CD4-positive, alpha-beta memory T cell (primary cell): ENCODE data around the gene ERCC6L. TPM values are rescaled to one million over a fixed set of nuclear protein-coding genes. Genes with fewer than 3 reads are reported as not detected.

Experiments
- CTCF ChIA-PET: fragments of 350-600 bp; sonication (Branson Sonifier 250); formaldehyde crosslinking; loops from one replicate; lab custom pipeline; 2021; ENCODE audit warnings: inconsistent platforms; ENCODE audit not compliant: partially characterized antibody; lab: Charles Lee
- POLR2A ChIA-PET: fragments of 350-600 bp; sonication (Branson Sonifier 250); formaldehyde crosslinking; loops from one replicate; lab custom pipeline; 2021; ENCODE audit not compliant: partially characterized antibody; lab: Charles Lee
- DNase-seq, 5 donors: peaks; one replicate each; pipeline versions ENCODE4 v3.0.0 to v3.0.0-alpha.2; 2020 to 2022; ENCODE audit warnings: mixed read lengths in 1 of 5
- H3K27ac ChIP-seq: one replicate; pipeline ENCODE4 v1.7.0; 2013; ENCODE audit warnings: low read depth, low read length
- H3K27me3 ChIP-seq: 2 replicates; pipeline ENCODE4 v1.7.0; 2013; ENCODE audit warnings: mild to moderate bottlenecking, low read length, moderate library complexity; ENCODE audit not compliant: insufficient read depth
- H3K36me3 ChIP-seq: 2 replicates; pipeline ENCODE4 v1.7.0; 2013; ENCODE audit warnings: mild to moderate bottlenecking, low read length, moderate library complexity; ENCODE audit not compliant: insufficient read depth
- H3K4me1 ChIP-seq: 2 replicates; pipeline ENCODE4 v1.7.0; 2013; ENCODE audit warnings: mild to moderate bottlenecking, low read length, moderate library complexity; ENCODE audit not compliant: insufficient read depth
- H3K4me3 ChIP-seq, 2 donors: one replicate each; pipeline ENCODE4 v1.7.0; 2013; ENCODE audit warnings: low read length in 2 of 2, mild to moderate bottlenecking in 1 of 2
- H3K9me3 ChIP-seq, 2 donors: one replicate each; pipeline ENCODE4 v1.7.0; 2013; ENCODE audit warnings: low read length in 2 of 2, control low read depth in 1 of 2; ENCODE audit not compliant: control insufficient read depth in 1 of 2
- H3K27ac Mint-ChIP-seq, 7 donors: one replicate each; pipeline ENCODE4 v1.8.0; 2020 to 2021; ENCODE audit warnings: mixed read lengths in 7 of 7, mild to moderate bottlenecking in 6 of 7, inconsistent platforms in 3 of 7, moderate library complexity in 3 of 7
- H3K27me3 Mint-ChIP-seq, 2 donors: one replicate each; pipeline ENCODE4 v1.8.0; 2020 to 2021; ENCODE audit warnings: mixed read lengths in 2 of 2
- H3K36me3 Mint-ChIP-seq, 2 donors: one replicate each; pipeline ENCODE4 v1.8.0; 2020 to 2021; ENCODE audit warnings: mixed read lengths in 2 of 2, inconsistent platforms in 1 of 2, mild to moderate bottlenecking in 1 of 2
- H3K4me1 Mint-ChIP-seq, 4 donors: one replicate each; pipeline ENCODE4 v1.8.0; 2020 to 2021; ENCODE audit warnings: mixed read lengths in 4 of 4, mild to moderate bottlenecking in 1 of 4
- H3K4me3 Mint-ChIP-seq, 8 donors: one replicate each; pipeline ENCODE4 v1.8.0; 2020 to 2021; ENCODE audit warnings: mixed read lengths in 8 of 8, mild to moderate bottlenecking in 7 of 8, moderate library complexity in 6 of 8, inconsistent platforms in 3 of 8
- H3K9me3 Mint-ChIP-seq, 8 donors: one replicate each; pipeline ENCODE4 v1.8.0; 2020 to 2021; ENCODE audit warnings: mixed read lengths in 8 of 8, mild to moderate bottlenecking in 5 of 8, inconsistent platforms in 3 of 8, moderate library complexity in 1 of 8
- intact Hi-C: fragments of 100-400 bp; cut with micrococcal nuclease; formaldehyde crosslinking; loops from one replicate; pipeline ENCODE4 v1.15.1; 2023
- polyA plus RNA-seq, 2 donors: library from polyadenylated mRNA; unstranded; fragments of 300-500 nt; fragmentation: Illumina TruSeq; gene quantifications; one replicate each; pipeline ENCODE4 v1.2.3, GENCODE V29; 2021
- total RNA-seq, 2 experiments: library from RNA; stranded (reverse); gene quantifications; one replicate each; pipeline ENCODE4 v1.2.3, GENCODE V29; 2021

ERCC6L gene
- total and polyA plus RNA-seq, 4 experiments from 2014 or later = 0.15 to 0.30 (median 0.26) TPM

DNA sequence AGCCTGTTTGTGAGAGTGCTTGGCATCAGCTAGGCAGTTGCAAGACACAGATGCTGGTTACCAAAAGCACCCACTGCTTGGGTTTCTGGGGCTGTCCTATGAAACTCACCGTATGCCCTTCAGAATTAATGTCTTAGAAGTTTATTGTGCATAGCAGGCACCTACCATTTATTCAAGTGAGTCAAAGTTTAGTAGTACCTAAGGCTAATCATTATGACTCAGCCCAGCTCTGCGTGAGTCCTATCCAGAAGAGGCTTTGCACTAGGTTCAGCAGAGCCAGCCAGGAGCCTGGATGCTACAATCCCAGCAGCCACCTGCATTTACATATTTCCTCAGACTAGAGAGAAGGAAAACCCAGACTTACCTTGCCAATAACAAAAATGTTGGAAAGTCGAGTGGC is 34.0 kb upstream of the ERCC6L start:
- H3K27ac ChIP-seq = peak overlapping the region; percentile 26
- H3K9me3 ChIP-seq = no peaks in the 10 kb centered on the region
- H3K27ac Mint-ChIP-seq = peak overlapping the region; percentile 18 to 93 (median 68)
- no peak overlapping the region for H3K4me3 ChIP-seq
- peaks cover 55 to 72% of the 10 kb centered on the region in 2 donors for H3K36me3 Mint-ChIP-seq
- DNase-seq = no peak
- H3K4me1 ChIP-seq = peaks cover 44% of the 10 kb centered on the region
- intact Hi-C loops = loop anchor here (10.0 kb wide), 1 partner anchor 148 kb away; no protein-coding TSS in a partner anchor
- H3K27me3 ChIP-seq = no peaks in the 10 kb centered on the region
- ChIA-PET POLR2A (no interaction called here), CTCF (interaction anchor here (1.1 kb wide), 1 partner anchor 8 kb away, joined by 4 read pairs; no protein-coding TSS in a partner anchor)
- peak overlapping the region in 1 of 8 donors; percentile 3 for H3K4me3 Mint-ChIP-seq
- peaks cover 24 to 48% (median 41%) of the 10 kb centered on the region in 4 donors for H3K4me1 Mint-ChIP-seq
- peaks cover 38% of the 10 kb centered on the region for H3K36me3 ChIP-seq
- H3K27me3 Mint-ChIP-seq = no peaks in the 10 kb centered on the region
- H3K9me3 Mint-ChIP-seq = no peaks in the 10 kb centered on the region

DNA sequence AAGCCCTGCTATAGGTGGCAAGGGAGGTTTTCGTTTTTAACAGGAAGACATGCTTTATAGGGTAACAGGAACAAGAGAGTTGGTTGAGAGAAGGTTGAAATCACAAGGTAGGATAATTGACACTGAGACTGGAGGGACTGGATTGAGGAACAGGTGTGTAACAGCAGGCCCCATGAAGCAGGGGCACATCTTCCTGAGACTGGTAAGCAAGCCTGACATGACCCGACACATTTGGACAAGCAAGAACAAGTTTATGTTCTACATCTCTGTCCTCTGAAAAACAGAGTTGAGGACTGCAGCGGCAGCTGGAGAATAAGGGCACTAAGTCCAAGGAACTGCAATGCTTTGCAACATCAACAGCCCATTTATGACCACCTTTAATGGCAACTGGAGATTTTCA is 33.0 kb upstream of the ERCC6L start:
- H3K9me3 ChIP-seq = no peaks in the 10 kb centered on the region
- ChIA-PET POLR2A (no interaction called here), CTCF (no interaction called here)
- intact Hi-C loops = loop anchor here (10.0 kb wide), 1 partner anchor 147 kb away; no protein-coding TSS in a partner anchor
- DNase-seq = no peak
- H3K27me3 Mint-ChIP-seq = no peaks in the 10 kb centered on the region
- H3K36me3 Mint-ChIP-seq = peaks cover 60 to 73% of the 10 kb centered on the region in 2 donors
- peaks cover 44% of the 10 kb centered on the region for H3K4me1 ChIP-seq
- no peaks in the 10 kb centered on the region for H3K9me3 Mint-ChIP-seq
- peak overlapping the region in 2 of 8 donors; percentile 29 to 58 for H3K4me3 Mint-ChIP-seq
- peaks cover 38% of the 10 kb centered on the region for H3K36me3 ChIP-seq
- peak overlapping the region; percentile 8 to 87 (median 48) for H3K27ac Mint-ChIP-seq
- H3K4me3 ChIP-seq = no peak overlapping the region
- H3K4me1 Mint-ChIP-seq = peaks cover 24 to 48% (median 41%) of the 10 kb centered on the region in 4 donors
- H3K27me3 ChIP-seq = no peaks in the 10 kb centered on the region
- H3K27ac ChIP-seq = no peak overlapping the region

GRCh38 chrX:72271091-72271788 is 32.4 kb upstream of the ERCC6L start:
- no peaks in the 10 kb centered on the region for H3K9me3 Mint-ChIP-seq
- no peak for DNase-seq
- ChIA-PET CTCF (interaction anchor here (0.6 kb wide), 1 partner anchor 26 kb away, joined by 3 read pairs; no protein-coding TSS in a partner anchor), POLR2A (no interaction called here)
- H3K27ac ChIP-seq = no peak overlapping the region
- H3K27ac Mint-ChIP-seq = peak overlapping the region in 5 of 7 donors; percentile 8 to 87 (median 48)
- H3K27me3 Mint-ChIP-seq = no peaks in the 10 kb centered on the region
- no peaks in the 10 kb centered on the region for H3K9me3 ChIP-seq
- H3K36me3 Mint-ChIP-seq = peaks cover 60 to 70% of the 10 kb centered on the region in 2 donors
- H3K4me3 ChIP-seq = no peak overlapping the region
- H3K4me1 ChIP-seq = peaks cover 41% of the 10 kb centered on the region
- peak overlapping the region in 4 of 8 donors; percentile 10 to 58 (median 24) for H3K4me3 Mint-ChIP-seq
- H3K4me1 Mint-ChIP-seq = peaks cover 24 to 48% (median 41%) of the 10 kb centered on the region in 4 donors
- H3K27me3 ChIP-seq = no peaks in the 10 kb centered on the region
- intact Hi-C loops = loop anchor here (10.0 kb wide), 1 partner anchor 146 kb away; no protein-coding TSS in a partner anchor
- peaks cover 38% of the 10 kb centered on the region for H3K36me3 ChIP-seq

DNA sequence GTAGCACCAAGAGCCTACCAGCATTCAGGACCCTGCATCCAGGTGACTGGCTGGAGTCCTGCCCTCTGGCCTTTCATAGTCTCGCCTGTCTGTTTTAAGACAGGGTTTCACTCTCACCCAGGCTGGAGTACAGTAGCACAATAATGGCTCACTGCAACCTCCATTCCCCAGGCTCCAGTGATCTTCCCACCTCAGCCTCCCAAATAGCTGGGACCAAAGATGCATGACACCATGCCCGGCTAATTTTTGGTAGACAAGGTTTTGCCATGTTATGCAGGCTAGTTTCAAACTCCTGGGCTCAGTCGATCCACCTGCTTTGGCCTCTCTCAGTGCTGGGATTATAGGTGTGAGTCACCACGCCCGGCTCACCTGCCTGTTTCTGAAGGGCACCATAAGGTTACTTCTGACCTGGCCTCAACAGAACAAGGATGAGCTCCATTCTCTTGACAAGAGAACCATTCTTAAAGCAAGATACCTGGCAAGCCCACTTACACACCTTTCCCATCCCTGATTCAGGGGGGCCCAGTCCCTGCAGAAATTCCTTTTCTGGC is 31.6 kb upstream of the ERCC6L start:
- POLR2A ChIA-PET = no interaction called here
- peaks cover 38% of the 10 kb centered on the region for H3K36me3 ChIP-seq
- H3K27ac ChIP-seq = no peak overlapping the region
- no peak for DNase-seq
- H3K36me3 Mint-ChIP-seq = peaks cover 55 to 64% of the 10 kb centered on the region in 2 donors
- peaks cover 32% of the 10 kb centered on the region for H3K4me1 ChIP-seq
- H3K27me3 Mint-ChIP-seq = no peaks in the 10 kb centered on the region
- intact Hi-C loops = loop anchor here (10.0 kb wide), 1 partner anchor 146 kb away; no protein-coding TSS in a partner anchor
- H3K4me3 ChIP-seq = no peak overlapping the region
- peak overlapping the region in 2 of 7 donors; percentile 38 to 60 for H3K27ac Mint-ChIP-seq
- no peaks in the 10 kb centered on the region for H3K9me3 Mint-ChIP-seq
- H3K9me3 ChIP-seq = no peaks in the 10 kb centered on the region
- H3K27me3 ChIP-seq = no peaks in the 10 kb centered on the region
- peaks cover 22 to 39% (median 33%) of the 10 kb centered on the region in 4 donors for H3K4me1 Mint-ChIP-seq
- CTCF ChIA-PET = interaction anchor here (0.6 kb wide), 1 partner anchor 25 kb away, joined by 3 read pairs; no protein-coding TSS in a partner anchor
- H3K4me3 Mint-ChIP-seq = no peak overlapping the region

- Histone ChIP-seq H3K4me3 (no peak overlapping the region), H3K36me3 (peaks cover 38% of the 10 kb centered on the region), H3K27ac (no peak overlapping the region), H3K4me1 (peaks cover 26% of the 10 kb centered on the region), H3K9me3 (no peaks in the 10 kb centered on the region), H3K27me3 (no peaks in the 10 kb centered on the region)
- peak in 1 of 5 donors; percentile 60 for DNase-seq
- Mint-ChIP-seq H3K27ac (peak overlapping the region; percentile 37 to 81 (median 60)), H3K4me3 (no peak overlapping the region), H3K27me3 (no peaks in the 10 kb centered on the region), H3K4me1 (peaks cover 19 to 33% (median 27%) of the 10 kb centered on the region in 4 donors), H3K9me3 (no peaks in the 10 kb centered on the region), H3K36me3 (peaks cover 52 to 57% of the 10 kb centered on the region in 2 donors)
- POLR2A ChIA-PET = no interaction called here
- CTCF ChIA-PET = interaction anchor here (2.7 kb wide), 1 partner anchor 25 kb away, joined by 10 read pairs; no protein-coding TSS in a partner anchor
- intact Hi-C loops = loop anchor here (10.0 kb wide), 1 partner anchor 145 kb away; no protein-coding TSS in a partner anchor
These were observed 30.9 kb upstream of the ERCC6L start for GRCh38 chrX:72269671-72270251.

GRCh38 chrX:72268597-72269365 is 30.0 kb upstream of the ERCC6L start:
- intact Hi-C loops = no loop called here
- peak overlapping the region in 2 of 7 donors; percentile 13 to 24 for H3K27ac Mint-ChIP-seq

More at GRCh38 chrX:72268597-72269365, 30.0 kb upstream of the ERCC6L start:
- POLR2A ChIA-PET = interaction anchor here (0.6 to 2.0 kb wide), 2 partner anchors 8 to 23 kb away, joined by 3 to 6 read pairs; partner anchors contain the start of gene RPS4X
- Histone ChIP-seq H3K9me3 (no peaks in the 10 kb centered on the region), H3K4me1 (peaks cover 16% of the 10 kb centered on the region), H3K27ac (no peak overlapping the region), H3K27me3 (no peaks in the 10 kb centered on the region), H3K4me3 (no peak overlapping the region), H3K36me3 (peaks cover 31% of the 10 kb centered on the region)
- H3K36me3 Mint-ChIP-seq = peaks cover 42 to 48% of the 10 kb centered on the region in 2 donors
- peaks cover 10 to 23% (median 17%) of the 10 kb centered on the region in 4 donors for H3K4me1 Mint-ChIP-seq
- DNase-seq = no peak
- no peaks in the 10 kb centered on the region for H3K9me3 Mint-ChIP-seq
- H3K4me3 Mint-ChIP-seq = no peak overlapping the region
- CTCF ChIA-PET = interaction anchor here (2.7 kb wide), 1 partner anchor 24 kb away, joined by 10 read pairs; no protein-coding TSS in a partner anchor
- no peaks in the 10 kb centered on the region for H3K27me3 Mint-ChIP-seq
